ENCODE results near the gene CRYL1.

Gene CRYL1

DNA sequence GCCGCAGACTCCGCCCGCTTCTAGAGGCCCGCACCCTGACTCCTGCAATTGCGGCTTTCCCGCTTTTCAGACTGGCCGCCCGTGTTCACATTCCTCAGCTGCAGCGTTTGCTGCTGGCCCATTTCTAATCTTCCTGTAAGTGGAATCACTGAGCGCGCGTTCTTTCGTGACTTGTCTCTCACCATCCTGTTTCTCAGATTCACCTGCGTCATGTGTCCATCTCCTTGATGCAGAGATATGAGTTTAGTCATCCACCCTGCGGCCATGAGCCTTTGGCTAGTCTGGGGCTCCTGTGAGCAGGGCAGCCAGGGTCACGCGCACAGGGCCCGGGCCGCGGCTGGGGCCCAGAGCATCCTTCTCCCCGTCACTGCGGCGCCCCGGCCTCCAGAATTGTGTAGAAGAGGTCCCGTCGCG is 110.0 kb downstream of the CRYL1 start:
- TF ChIP-seq, protein P1, sequence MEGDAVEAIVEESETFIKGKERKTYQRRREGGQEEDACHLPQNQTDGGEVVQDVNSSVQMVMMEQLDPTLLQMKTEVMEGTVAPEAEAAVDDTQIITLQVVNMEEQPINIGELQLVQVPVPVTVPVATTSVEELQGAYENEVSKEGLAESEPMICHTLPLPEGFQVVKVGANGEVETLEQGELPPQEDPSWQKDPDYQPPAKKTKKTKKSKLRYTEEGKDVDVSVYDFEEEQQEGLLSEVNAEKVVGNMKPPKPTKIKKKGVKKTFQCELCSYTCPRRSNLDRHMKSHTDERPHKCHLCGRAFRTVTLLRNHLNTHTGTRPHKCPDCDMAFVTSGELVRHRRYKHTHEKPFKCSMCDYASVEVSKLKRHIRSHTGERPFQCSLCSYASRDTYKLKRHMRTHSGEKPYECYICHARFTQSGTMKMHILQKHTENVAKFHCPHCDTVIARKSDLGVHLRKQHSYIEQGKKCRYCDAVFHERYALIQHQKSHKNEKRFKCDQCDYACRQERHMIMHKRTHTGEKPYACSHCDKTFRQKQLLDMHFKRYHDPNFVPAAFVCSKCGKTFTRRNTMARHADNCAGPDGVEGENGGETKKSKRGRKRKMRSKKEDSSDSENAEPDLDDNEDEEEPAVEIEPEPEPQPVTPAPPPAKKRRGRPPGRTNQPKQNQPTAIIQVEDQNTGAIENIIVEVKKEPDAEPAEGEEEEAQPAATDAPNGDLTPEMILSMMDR (IDR thresholded peaks at IDR 0.05; ENCODE audit: low read depth, low read length, poor library complexity, severe bottlenecking), result no peak
- TF ChIP-seq EZH2phosphoT487 (IDR thresholded peaks at IDR 0.05; ENCODE audit: borderline replicate concordance, low read length), result no peak
- no peaks in the 10 kb centered on the region for H3K9me3 ChIP-seq (ENCODE audit: control insufficient read depth, insufficient read depth, low read length)
- H3F3A ChIP-seq (ENCODE audit: control insufficient read depth, insufficient read depth), result no peaks in the 10 kb centered on the region
- peaks cover 2% of the 10 kb centered on the region; the same call in 1 of the 2 replicates for H3K27me3 ChIP-seq (ENCODE audit: control insufficient read depth, low read length)
- no peaks in the 10 kb centered on the region for H3K4me1 ChIP-seq (ENCODE audit: control insufficient read depth, low read length)
- no peaks in the 10 kb centered on the region for H3K36me3 ChIP-seq (ENCODE audit: control insufficient read depth, low read length)
- H3K79me2 ChIP-seq (ENCODE audit: control insufficient read depth, low read length), result no peaks in the 10 kb centered on the region
- H3K4me3 ChIP-seq (ENCODE audit: low read length), result no peak overlapping the region
- no peaks in the 10 kb centered on the region for H3K9me2 ChIP-seq (replicated peaks; ENCODE audit: control insufficient read depth, low read length)
- no peaks in the 10 kb centered on the region for H4K20me1 ChIP-seq (ENCODE audit: control insufficient read depth, insufficient read depth, low read depth, low read length)
- no peak overlapping the region for H3K27ac ChIP-seq (ENCODE audit: low read depth, low read length)
- no peak overlapping the region for H3K4me2 ChIP-seq (ENCODE audit: low read length)

DNA sequence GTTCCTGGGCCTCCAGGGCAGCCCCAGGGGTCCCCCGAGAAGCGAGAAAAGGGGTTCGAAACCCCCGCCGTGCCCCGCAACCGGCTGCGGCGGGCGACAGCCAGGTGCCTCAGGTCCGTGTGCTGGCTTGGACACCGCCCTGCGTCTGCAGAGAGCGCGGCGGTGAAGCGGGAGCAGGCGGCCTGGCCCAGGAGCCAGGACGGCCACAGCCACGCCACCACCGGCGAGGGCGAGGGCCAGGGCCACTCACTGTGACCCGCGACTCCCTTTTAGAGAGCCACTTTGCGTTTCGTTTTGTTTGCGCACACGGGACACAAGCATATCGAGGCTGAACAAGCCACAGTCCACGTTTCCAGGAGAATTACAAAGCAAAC is 110.4 kb downstream of the CRYL1 start:
- no peak overlapping the region for H3K4me3 ChIP-seq (ENCODE audit: low read length)
- TF ChIP-seq, protein P1 (IDR thresholded peaks at IDR 0.05; ENCODE audit: low read depth, low read length, poor library complexity, severe bottlenecking), result no peak
- TF ChIP-seq EZH2phosphoT487 (IDR thresholded peaks at IDR 0.05; ENCODE audit: borderline replicate concordance, low read length), result no peak
- no peak overlapping the region for H3K4me2 ChIP-seq (ENCODE audit: low read length)

DNA sequence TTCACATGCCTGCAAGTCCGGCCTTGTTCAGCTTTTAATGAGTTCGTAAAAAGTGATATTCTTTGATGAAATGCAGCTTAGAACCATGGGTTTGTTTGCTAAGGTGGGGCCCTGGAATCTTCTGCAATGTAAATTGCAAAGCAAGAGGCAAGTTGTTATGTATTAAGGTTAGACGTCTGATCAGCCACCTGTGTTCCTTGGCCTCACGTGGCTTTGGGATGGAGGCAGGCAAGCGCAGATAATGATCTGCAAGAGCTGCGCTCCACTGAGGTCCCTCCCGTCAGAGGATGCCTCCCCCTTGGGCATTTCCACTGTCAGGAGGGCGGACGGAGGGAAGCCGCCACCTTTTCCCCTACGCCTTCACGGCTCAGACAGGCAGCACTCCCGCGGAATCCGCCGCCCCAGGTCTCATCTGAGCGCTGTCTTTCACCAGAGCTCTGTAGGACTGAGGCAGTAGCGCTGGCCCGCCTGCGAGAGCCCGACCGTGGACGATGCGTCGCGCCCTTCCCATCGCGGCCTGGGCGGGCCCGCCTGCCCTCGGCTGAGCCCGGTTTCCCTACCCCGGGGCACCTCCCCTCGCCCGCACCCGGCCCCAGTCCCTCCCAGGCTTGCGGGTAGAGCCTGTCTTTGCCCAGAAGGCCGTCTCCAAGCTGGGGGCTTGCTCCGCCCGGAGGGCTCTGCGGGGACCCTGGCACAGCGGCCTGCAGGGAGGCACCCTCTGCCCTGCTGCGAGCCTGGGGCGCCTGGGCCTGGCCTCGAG is 110.9 kb downstream of the CRYL1 start:
- no peaks in the 10 kb centered on the region for H3K9me2 ChIP-seq (replicated peaks; ENCODE audit: control insufficient read depth, low read length)
- H3K27ac ChIP-seq (ENCODE audit: low read depth, low read length), result no peak overlapping the region
- H3K36me3 ChIP-seq (ENCODE audit: control insufficient read depth, low read length), result no peaks in the 10 kb centered on the region
- no peaks in the 10 kb centered on the region for H3F3A ChIP-seq (ENCODE audit: control insufficient read depth, insufficient read depth)
- H3K79me2 ChIP-seq (ENCODE audit: control insufficient read depth, low read length), result no peaks in the 10 kb centered on the region
- no peaks in the 10 kb centered on the region for H3K9me3 ChIP-seq (ENCODE audit: control insufficient read depth, insufficient read depth, low read length)
- no peaks in the 10 kb centered on the region for H4K20me1 ChIP-seq (ENCODE audit: control insufficient read depth, insufficient read depth, low read depth, low read length)
- no peak overlapping the region for H3K4me2 ChIP-seq (ENCODE audit: low read length)
- H3K4me3 ChIP-seq (ENCODE audit: low read length), result no peak overlapping the region
- no peak for TF ChIP-seq EZH2phosphoT487 (IDR thresholded peaks at IDR 0.05; ENCODE audit: borderline replicate concordance, low read length)
- H3K27me3 ChIP-seq (ENCODE audit: control insufficient read depth, low read length), result peaks cover 2% of the 10 kb centered on the region; the same call in 1 of the 2 replicates
- no peaks in the 10 kb centered on the region for H3K4me1 ChIP-seq (ENCODE audit: control insufficient read depth, low read length)

More for the DNA sequence above, 110.4 kb downstream of the CRYL1 start:
- Histone ChIP-seq H3K4me1 (ENCODE audit: control insufficient read depth, low read length) (no peaks in the 10 kb centered on the region), H3K9me3 (ENCODE audit: control insufficient read depth, insufficient read depth, low read length) (no peaks in the 10 kb centered on the region), H3K9me2 (replicated peaks; ENCODE audit: control insufficient read depth, low read length) (no peaks in the 10 kb centered on the region), H3K27me3 (ENCODE audit: control insufficient read depth, low read length) (peaks cover 2% of the 10 kb centered on the region; the same call in 1 of the 2 replicates), H3K36me3 (ENCODE audit: control insufficient read depth, low read length) (no peaks in the 10 kb centered on the region), H3K27ac (ENCODE audit: low read depth, low read length) (no peak overlapping the region), H4K20me1 (ENCODE audit: control insufficient read depth, insufficient read depth, low read depth, low read length) (no peaks in the 10 kb centered on the region), H3F3A (ENCODE audit: control insufficient read depth, insufficient read depth) (no peaks in the 10 kb centered on the region), H3K79me2 (ENCODE audit: control insufficient read depth, low read length) (no peaks in the 10 kb centered on the region)

- no peak for TF ChIP-seq EZH2phosphoT487 (IDR thresholded peaks at IDR 0.05; ENCODE audit: borderline replicate concordance, low read length)
- TF ChIP-seq, protein P1 (IDR thresholded peaks at IDR 0.05; ENCODE audit: low read depth, low read length, poor library complexity, severe bottlenecking), result no peak
- Histone ChIP-seq H3K27me3 (ENCODE audit: control insufficient read depth, low read length) (peaks cover 2% of the 10 kb centered on the region; the same call in 1 of the 2 replicates), H3K4me2 (ENCODE audit: low read length) (no peak overlapping the region), H3K9me3 (ENCODE audit: control insufficient read depth, insufficient read depth, low read length) (no peaks in the 10 kb centered on the region), H3K4me3 (ENCODE audit: low read length) (no peak overlapping the region), H4K20me1 (ENCODE audit: control insufficient read depth, insufficient read depth, low read depth, low read length) (no peaks in the 10 kb centered on the region), H3K4me1 (ENCODE audit: control insufficient read depth, low read length) (no peaks in the 10 kb centered on the region), H3F3A (ENCODE audit: control insufficient read depth, insufficient read depth) (no peaks in the 10 kb centered on the region), H3K9me2 (replicated peaks; ENCODE audit: control insufficient read depth, low read length) (no peaks in the 10 kb centered on the region), H3K36me3 (ENCODE audit: control insufficient read depth, low read length) (no peaks in the 10 kb centered on the region), H3K79me2 (ENCODE audit: control insufficient read depth, low read length) (no peaks in the 10 kb centered on the region), H3K27ac (ENCODE audit: low read depth, low read length) (no peak overlapping the region)
Observed at GRCh38 chr13:20412691-20413355, 112.8 kb downstream of the CRYL1 start.
